Testis (tissue), 3 donors: Measurements from ENCODE around the gene ZBTB21. TPM values are rescaled to one million over a fixed set of nuclear protein-coding genes. Genes with fewer than 3 reads are reported as not detected.

Source experiments
- DNase-seq: peaks from one replicate; pipeline ENCODE4 v3.0.0-alpha.2; 2019
- H3K27ac ChIP-seq, 2 donors: fragments of 200-600 bp; sonication (generic); one replicate each; pipeline ENCODE4 v1.5.1; 2019
- H3K27me3 ChIP-seq: fragments of 200-600 bp; sonication (generic); one replicate; pipeline ENCODE4 v1.5.1; 2019
- H3K36me3 ChIP-seq: fragments of 200-600 bp; sonication (generic); one replicate; pipeline ENCODE4 v1.5.1; 2017; ENCODE audit warnings: low read depth; ENCODE audit errors: missing control alignments
- H3K4me1 ChIP-seq: fragments of 200-600 bp; sonication (generic); one replicate; pipeline ENCODE4 v1.5.1; 2019
- H3K4me3 ChIP-seq, 2 donors: fragments of 200-600 bp; sonication (generic); one replicate each; pipeline ENCODE4 v1.5.1; 2017 to 2019
- H3K9me3 ChIP-seq: fragments of 200-600 bp; sonication (generic); one replicate; pipeline ENCODE4 v1.5.1; 2017
- POLR2A ChIP-seq: fragments of 450-650 bp; IDR thresholded peaks from one replicate; pipeline ENCODE4 v1.6.1; 2017; ENCODE audit warnings: antibody characterized with exemption, mild to moderate bottlenecking, moderate library complexity
- WGBS, 2 donors: methylation state at CpG; one replicate each; pipeline ENCODE4 v1.1.5; 2018; 5-methylcytosine and 5-hydroxymethylcytosine counted together
- intact Hi-C: fragments of 100-400 bp; cut with DNase I; formaldehyde crosslinking; loops from one replicate; pipeline ENCODE4 v1.15.1; 2023; ENCODE audit warnings: low total_unique reads
- polyA plus RNA-seq: library from polyadenylated mRNA; stranded (reverse); fragments of 350-450 nt; fragmentation: Illumina TruSeq; extraction: RNeasy Lipid Tissue Mini Kit (QIAGEN cat#74804); gene quantifications from one replicate; pipeline ENCODE4 v1.2.3, GENCODE V29; 2014; ENCODE audit warnings: low read depth, low replicate concordance; ENCODE audit not compliant: insufficient read depth
- total RNA-seq, 2 donors: library from RNA; depleted of rRNA; stranded (reverse); fragments of >200 nt; gene quantifications; one replicate each; pipeline ENCODE4 v1.2.3, GENCODE V29; 2016
- TF ChIP-seq, protein P1 (sequence below), 3 experiments: fragments of 450-650 bp in 2 of 3; fragments of 200-600 bp in 1 of 3; sonication (generic) in 1 of 3; IDR thresholded peaks; one replicate each; pipeline ENCODE4 v1.5.1; 2016 to 2019; ENCODE audit warnings: antibody characterized with exemption in 3 of 3, mild to moderate bottlenecking in 2 of 3, moderate library complexity in 1 of 3

ZBTB21 gene
- total and polyA plus RNA-seq, 3 donors from 2014 or later: 18.1 to 30.9 (median 26.3) TPM

DNA sequence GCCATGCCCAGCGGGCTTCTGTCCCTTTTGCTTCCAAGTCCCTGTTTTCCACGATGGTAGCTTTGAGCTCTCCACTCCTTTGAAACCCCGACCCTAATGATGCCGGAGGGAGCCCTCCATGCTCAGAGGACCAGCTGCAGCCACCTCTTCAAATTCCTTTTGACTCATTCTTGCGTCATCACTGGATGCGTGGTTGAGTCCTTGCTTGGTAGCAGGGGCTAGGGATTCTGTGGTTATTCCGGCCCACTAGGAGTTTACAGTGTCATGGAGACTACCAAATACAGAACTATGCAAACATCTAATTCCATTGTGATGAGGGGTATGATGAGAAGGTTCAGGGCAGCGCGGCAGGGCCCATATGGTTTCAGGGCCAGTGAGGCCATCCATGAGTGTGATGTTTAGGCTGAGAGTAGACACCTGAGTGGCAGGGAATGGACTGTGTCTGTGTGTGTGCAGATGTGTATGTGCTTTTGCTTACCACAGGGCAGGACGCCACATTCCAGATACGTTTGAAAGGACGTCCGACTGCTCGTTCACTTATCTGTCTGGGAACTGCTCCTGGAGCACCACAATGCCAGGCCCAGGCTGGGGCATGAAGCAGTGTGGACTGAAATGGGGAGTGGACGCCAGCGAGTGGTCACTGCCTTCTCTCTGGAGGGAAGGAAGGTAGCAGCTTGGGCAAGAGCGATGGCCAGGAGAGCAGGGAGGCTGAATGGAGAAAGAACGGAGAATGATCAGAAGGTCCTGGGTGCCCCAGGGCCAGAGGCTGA, 30.4 kb upstream of the ZBTB21 start:
- no peak for DNase-seq
- no peak overlapping the region for H3K4me3 ChIP-seq
- no peak for TF ChIP-seq POLR2A
- TF ChIP-seq, protein P1, sequence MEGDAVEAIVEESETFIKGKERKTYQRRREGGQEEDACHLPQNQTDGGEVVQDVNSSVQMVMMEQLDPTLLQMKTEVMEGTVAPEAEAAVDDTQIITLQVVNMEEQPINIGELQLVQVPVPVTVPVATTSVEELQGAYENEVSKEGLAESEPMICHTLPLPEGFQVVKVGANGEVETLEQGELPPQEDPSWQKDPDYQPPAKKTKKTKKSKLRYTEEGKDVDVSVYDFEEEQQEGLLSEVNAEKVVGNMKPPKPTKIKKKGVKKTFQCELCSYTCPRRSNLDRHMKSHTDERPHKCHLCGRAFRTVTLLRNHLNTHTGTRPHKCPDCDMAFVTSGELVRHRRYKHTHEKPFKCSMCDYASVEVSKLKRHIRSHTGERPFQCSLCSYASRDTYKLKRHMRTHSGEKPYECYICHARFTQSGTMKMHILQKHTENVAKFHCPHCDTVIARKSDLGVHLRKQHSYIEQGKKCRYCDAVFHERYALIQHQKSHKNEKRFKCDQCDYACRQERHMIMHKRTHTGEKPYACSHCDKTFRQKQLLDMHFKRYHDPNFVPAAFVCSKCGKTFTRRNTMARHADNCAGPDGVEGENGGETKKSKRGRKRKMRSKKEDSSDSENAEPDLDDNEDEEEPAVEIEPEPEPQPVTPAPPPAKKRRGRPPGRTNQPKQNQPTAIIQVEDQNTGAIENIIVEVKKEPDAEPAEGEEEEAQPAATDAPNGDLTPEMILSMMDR (IDR thresholded peaks at IDR 0.05): no peak
- WGBS, 2 donors: 85 to 87% methylated on average over 18 of the region's 18 CpGs
- no peaks in the 10 kb centered on the region for H3K36me3 ChIP-seq
- H3K27ac ChIP-seq: no peak overlapping the region
- intact Hi-C loops: no loop called here
- H3K27me3 ChIP-seq: no peaks in the 10 kb centered on the region
- H3K9me3 ChIP-seq: no peaks in the 10 kb centered on the region
- H3K4me1 ChIP-seq: peaks cover 2% of the 10 kb centered on the region

DNA sequence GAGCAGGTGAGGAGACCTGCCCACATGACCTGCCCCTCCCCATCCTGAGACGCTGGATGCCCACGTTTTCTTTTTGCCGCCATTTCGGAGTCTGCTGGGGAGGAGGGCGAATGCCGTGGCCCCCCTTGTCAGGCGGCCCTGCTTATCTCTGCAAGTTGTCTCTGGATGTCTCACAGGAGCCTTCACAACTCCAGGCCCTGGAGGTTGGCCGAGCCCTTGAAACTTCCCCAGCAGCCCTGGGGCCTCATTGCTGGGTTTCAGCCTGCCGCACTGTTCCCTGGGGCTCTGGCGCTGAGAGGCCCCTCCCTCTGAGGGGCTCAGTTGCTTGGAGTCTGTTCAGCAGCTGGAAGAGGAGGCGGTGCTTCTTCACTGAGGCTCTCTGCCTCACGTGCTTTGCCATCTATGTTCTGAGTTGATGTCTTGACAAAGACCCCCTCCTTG, 29.8 kb upstream of the ZBTB21 start:
- Histone ChIP-seq H3K27ac (no peak overlapping the region), H3K27me3 (no peaks in the 10 kb centered on the region), H3K4me1 (peaks cover 2% of the 10 kb centered on the region), H3K4me3 (no peak overlapping the region), H3K9me3 (no peaks in the 10 kb centered on the region), H3K36me3 (no peaks in the 10 kb centered on the region)
- DNase-seq: no peak
- 33 to 54% methylated on average over 3 to 12 of the region's 12 CpGs for WGBS, 2 donors
- intact Hi-C loops: no loop called here
- TF ChIP-seq POLR2A: no peak
- TF ChIP-seq, protein P1 (IDR thresholded peaks at IDR 0.05): no peak

DNA sequence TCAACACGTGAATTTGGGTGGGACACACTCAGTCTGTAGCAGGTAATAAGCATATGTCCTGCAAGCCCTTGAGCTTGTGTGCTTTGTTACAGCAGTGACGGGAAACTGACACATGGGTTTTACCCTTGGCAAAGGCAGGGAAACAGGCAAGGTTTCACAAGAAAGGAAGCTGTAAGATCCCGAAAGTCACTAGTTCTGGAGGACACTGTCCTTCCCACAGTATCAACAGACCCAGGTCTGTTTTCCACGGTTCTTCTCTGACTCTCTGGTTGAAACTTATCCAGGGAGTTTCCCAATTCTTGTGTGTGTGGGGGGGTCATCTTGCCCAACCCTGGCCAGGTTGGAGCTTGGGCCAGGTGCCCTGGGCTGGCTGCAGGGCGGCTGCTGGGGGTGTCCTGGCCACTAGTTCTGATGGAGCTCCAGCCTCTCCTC, 29.3 kb upstream of the ZBTB21 start:
- Histone ChIP-seq H3K27me3 (no peaks in the 10 kb centered on the region), H3K4me3 (no peak overlapping the region), H3K9me3 (no peaks in the 10 kb centered on the region), H3K27ac (no peak overlapping the region), H3K36me3 (no peaks in the 10 kb centered on the region), H3K4me1 (peaks cover 2% of the 10 kb centered on the region)
- no peak for DNase-seq
- intact Hi-C loops: no loop called here
- 51 to 67% methylated on average over 4 to 5 of the region's 5 CpGs for WGBS, 2 donors
- TF ChIP-seq, protein P1 (IDR thresholded peaks at IDR 0.05): no peak
- no peak for TF ChIP-seq POLR2A

DNA sequence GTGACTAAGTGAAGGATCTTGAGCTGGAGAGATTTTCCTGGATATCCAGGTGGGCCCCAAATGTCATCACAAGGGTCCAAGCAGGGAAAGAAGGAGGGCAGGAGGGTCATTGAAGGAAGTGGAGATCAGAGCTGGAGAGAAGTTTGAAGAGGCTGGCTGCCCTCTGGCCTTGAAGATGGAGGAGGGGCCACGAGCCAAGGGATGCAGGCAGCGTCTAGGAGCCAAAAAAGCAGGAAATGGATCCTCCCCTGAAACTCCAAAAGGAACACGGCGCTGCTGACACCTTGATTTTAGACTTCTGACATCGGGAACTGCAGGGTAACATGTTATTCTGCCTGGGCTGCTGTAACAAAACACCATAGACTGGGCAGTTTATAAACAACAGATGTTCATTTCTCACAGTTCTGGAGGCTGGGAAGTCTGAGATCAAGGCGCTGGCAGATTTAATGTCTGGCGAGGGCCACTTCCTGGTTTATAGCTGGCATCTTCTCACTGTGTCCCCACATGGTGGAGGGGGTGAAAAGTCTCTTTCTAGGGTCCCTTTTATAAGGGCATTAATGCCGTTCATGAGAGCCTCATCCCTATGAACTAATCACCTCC, 28.8 kb upstream of the ZBTB21 start:
- Histone ChIP-seq H3K27me3 (no peaks in the 10 kb centered on the region), H3K27ac (no peak overlapping the region), H3K9me3 (no peaks in the 10 kb centered on the region), H3K4me3 (no peak overlapping the region), H3K36me3 (no peaks in the 10 kb centered on the region), H3K4me1 (peaks cover 2% of the 10 kb centered on the region)
- 85 to 91% methylated on average over 8 of the region's 8 CpGs for WGBS, 2 donors
- DNase-seq: no peak
- intact Hi-C loops: no loop called here
- no peak for TF ChIP-seq POLR2A
- TF ChIP-seq, protein P1 (IDR thresholded peaks at IDR 0.05): no peak
